Measurements from ENCODE around the gene FAM53A. TPM values are rescaled to one million over a fixed set of nuclear protein-coding genes. Genes with fewer than 3 reads are reported as not detected.

The FAM53A gene
- total RNA-seq, 2 experiments from 2014 or later = 1.4 to 1.8 TPM

DNA sequence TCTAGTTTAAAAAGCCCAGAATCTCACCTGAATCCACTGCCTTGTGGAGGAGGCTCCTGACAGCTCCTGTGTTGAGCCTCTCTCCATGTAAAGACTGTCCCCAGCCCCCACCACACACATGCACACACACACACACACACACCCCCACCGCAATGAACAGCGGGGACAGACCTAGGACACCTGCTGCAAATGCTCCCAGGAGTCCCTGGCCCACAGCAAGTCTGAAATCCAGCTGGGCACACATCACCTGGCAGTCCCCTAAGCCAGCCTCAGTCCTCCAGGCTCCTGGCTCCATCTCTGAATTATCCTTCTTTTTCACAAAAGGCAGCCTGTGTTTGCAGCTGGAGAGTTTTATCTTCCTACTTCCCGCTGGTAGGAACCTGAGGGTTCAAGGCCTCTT is 6.6 kb upstream of the FAM53A start:
- TF ChIP-seq, protein P1, sequence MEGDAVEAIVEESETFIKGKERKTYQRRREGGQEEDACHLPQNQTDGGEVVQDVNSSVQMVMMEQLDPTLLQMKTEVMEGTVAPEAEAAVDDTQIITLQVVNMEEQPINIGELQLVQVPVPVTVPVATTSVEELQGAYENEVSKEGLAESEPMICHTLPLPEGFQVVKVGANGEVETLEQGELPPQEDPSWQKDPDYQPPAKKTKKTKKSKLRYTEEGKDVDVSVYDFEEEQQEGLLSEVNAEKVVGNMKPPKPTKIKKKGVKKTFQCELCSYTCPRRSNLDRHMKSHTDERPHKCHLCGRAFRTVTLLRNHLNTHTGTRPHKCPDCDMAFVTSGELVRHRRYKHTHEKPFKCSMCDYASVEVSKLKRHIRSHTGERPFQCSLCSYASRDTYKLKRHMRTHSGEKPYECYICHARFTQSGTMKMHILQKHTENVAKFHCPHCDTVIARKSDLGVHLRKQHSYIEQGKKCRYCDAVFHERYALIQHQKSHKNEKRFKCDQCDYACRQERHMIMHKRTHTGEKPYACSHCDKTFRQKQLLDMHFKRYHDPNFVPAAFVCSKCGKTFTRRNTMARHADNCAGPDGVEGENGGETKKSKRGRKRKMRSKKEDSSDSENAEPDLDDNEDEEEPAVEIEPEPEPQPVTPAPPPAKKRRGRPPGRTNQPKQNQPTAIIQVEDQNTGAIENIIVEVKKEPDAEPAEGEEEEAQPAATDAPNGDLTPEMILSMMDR (conservative IDR thresholded peaks at IDR 0.05; ENCODE audit: low read length) = no peak
- TF ChIP-seq EZH2phosphoT487 (IDR thresholded peaks at IDR 0.05; ENCODE audit: borderline replicate concordance, low read depth, low read length) = no peak
- CTCF ChIA-PET (ENCODE audit: unreplicated experiment) = interaction anchor here (0.7 kb wide), 1 partner anchor 27 kb away, joined by 3 read pairs; no protein-coding TSS in a partner anchor

GRCh38 chr4:1686440-1687036 is 2.4 kb upstream of the FAM53A start:
- Histone ChIP-seq H3K4me2 (ENCODE audit: low read length) (no peak overlapping the region), H4K20me1 (ENCODE audit: insufficient read depth, low read length) (no peaks in the 10 kb centered on the region), H3K79me2 (ENCODE audit: insufficient read depth, low read depth, low read length) (no peaks in the 10 kb centered on the region), H3K9me3 (ENCODE audit: low read length) (no peaks in the 10 kb centered on the region), H2AFZ (ENCODE audit: low read length) (no peak overlapping the region), H3K36me3 (ENCODE audit: insufficient read depth, low read length) (peaks cover 28% of the 10 kb centered on the region), H3K9me2 (ENCODE audit: insufficient read depth, low read length) (no peaks in the 10 kb centered on the region), H3K4me3 (ENCODE audit: low read depth, low read length, poor library complexity, severe bottlenecking) (no peak overlapping the region), H3K27ac (ENCODE audit: low read depth, low read length, poor library complexity, severe bottlenecking) (no peak overlapping the region), H3K4me1 (ENCODE audit: insufficient read depth, low read length, poor library complexity, severe bottlenecking) (peaks cover 13% of the 10 kb centered on the region)
- TF ChIP-seq, protein P1 (conservative IDR thresholded peaks at IDR 0.05; ENCODE audit: low read length) = no peak
- TF ChIP-seq EZH2phosphoT487 (IDR thresholded peaks at IDR 0.05; ENCODE audit: borderline replicate concordance, low read depth, low read length) = no peak
- intact Hi-C loops (cut with micrococcal nuclease; ENCODE audit: unreplicated experiment) = no loop called here
- CTCF ChIA-PET (ENCODE audit: unreplicated experiment) = no interaction called here
- BruUV-seq (replicated peaks) = no TSS peak
- DNase-seq (ENCODE audit: low spot score) = no peak
- POLR2A ChIA-PET = no interaction called here

More for the DNA sequence above, 6.6 kb upstream of the FAM53A start:
- Histone ChIP-seq H3K4me2 (ENCODE audit: low read length) (no peak overlapping the region), H3K4me3 (ENCODE audit: low read depth, low read length, poor library complexity, severe bottlenecking) (no peak overlapping the region), H3K79me2 (ENCODE audit: insufficient read depth, low read depth, low read length) (peaks cover 9% of the 10 kb centered on the region; the same call in 1 of the 2 replicates), H2AFZ (ENCODE audit: low read length) (no peak overlapping the region), H3K9me2 (ENCODE audit: insufficient read depth, low read length) (no peaks in the 10 kb centered on the region), H4K20me1 (ENCODE audit: insufficient read depth, low read length) (peaks cover 8% of the 10 kb centered on the region), H3K9me3 (ENCODE audit: low read length) (no peaks in the 10 kb centered on the region), H3K27ac (ENCODE audit: low read depth, low read length, poor library complexity, severe bottlenecking) (no peak overlapping the region), H3K36me3 (ENCODE audit: insufficient read depth, low read length) (peaks cover 70% of the 10 kb centered on the region), H3K4me1 (ENCODE audit: insufficient read depth, low read length, poor library complexity, severe bottlenecking) (no peaks in the 10 kb centered on the region)
- no TSS peak for BruUV-seq (replicated peaks)
- POLR2A ChIA-PET = interaction anchor here (0.5 to 1.4 kb wide), 4 partner anchors 18 to 169 kb away, joined by 3 to 5 read pairs (median 4); no protein-coding TSS in a partner anchor
- intact Hi-C loops (cut with micrococcal nuclease; ENCODE audit: unreplicated experiment) = no loop called here
- DNase-seq (ENCODE audit: low spot score) = no peak
